Hepatocyte (in vitro differentiated cells): ENCODE results near the gene ADGRG6.

Experiments used
- EZH2 ChIP-seq: fragments of 200-600 bp; sonication (generic); IDR thresholded peaks from 2 replicates; pipeline ENCODE4 v1.6.1; 2016; ENCODE audit warnings: antibody characterized with exemption, mild to moderate bottlenecking, borderline replicate concordance
- EZH2phosphoT487 ChIP-seq: fragments of 200-600 bp; sonication (generic); IDR thresholded peaks from one replicate; pipeline ENCODE4 v1.6.1; 2018; ENCODE audit warnings: antibody characterized with exemption, mild to moderate bottlenecking, low read depth, moderate library complexity; ENCODE audit not compliant: unreplicated experiment, severe bottlenecking
- TF ChIP-seq, protein P1 (sequence below): fragments of 200-600 bp; sonication (generic); IDR thresholded peaks from 2 replicates; pipeline ENCODE4 v1.5.1; 2016; ENCODE audit warnings: antibody characterized with exemption, mild to moderate bottlenecking; ENCODE audit not compliant: poor library complexity

GRCh38 chr6:142334294-142334693 is 32.5 kb downstream of the ADGRG6 start:
- TF ChIP-seq EZH2 (no peak), EZH2phosphoT487 (no peak)
- TF ChIP-seq, protein P1, sequence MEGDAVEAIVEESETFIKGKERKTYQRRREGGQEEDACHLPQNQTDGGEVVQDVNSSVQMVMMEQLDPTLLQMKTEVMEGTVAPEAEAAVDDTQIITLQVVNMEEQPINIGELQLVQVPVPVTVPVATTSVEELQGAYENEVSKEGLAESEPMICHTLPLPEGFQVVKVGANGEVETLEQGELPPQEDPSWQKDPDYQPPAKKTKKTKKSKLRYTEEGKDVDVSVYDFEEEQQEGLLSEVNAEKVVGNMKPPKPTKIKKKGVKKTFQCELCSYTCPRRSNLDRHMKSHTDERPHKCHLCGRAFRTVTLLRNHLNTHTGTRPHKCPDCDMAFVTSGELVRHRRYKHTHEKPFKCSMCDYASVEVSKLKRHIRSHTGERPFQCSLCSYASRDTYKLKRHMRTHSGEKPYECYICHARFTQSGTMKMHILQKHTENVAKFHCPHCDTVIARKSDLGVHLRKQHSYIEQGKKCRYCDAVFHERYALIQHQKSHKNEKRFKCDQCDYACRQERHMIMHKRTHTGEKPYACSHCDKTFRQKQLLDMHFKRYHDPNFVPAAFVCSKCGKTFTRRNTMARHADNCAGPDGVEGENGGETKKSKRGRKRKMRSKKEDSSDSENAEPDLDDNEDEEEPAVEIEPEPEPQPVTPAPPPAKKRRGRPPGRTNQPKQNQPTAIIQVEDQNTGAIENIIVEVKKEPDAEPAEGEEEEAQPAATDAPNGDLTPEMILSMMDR, result no peak
